Aortic smooth muscle cell (primary cell): ENCODE measurements around the gene APOL1. TPM values are rescaled to one million over a fixed set of nuclear protein-coding genes. Genes with fewer than 3 reads are reported as not detected.

Experiments
- total RNA-seq: library from RNA; depleted of rRNA; stranded (reverse); fragments of >200 nt; gene quantifications from 2 replicates; pipeline ENCODE4 v1.2.3, GENCODE V29; 2014

Gene APOL1
- total RNA-seq, result 39.0 and 42.4 TPM in 2 replicates

GRCh38 chr22:36252754-36253522 lies at the start of gene APOL1:
APOL1 (plus strand) TSS chr22:36253133; CDS start chr22:36254956, 1,823 bp downstream.

GRCh38 chr22:36239401-36240171 lies 13.3 kb upstream of the APOL1 start, which contains the start of gene APOL2:
APOL2 (minus strand) TSS chr22:36239527; CDS start chr22:36233162, 6,365 bp downstream.

Other genes starting within 250 kb of the APOL1 start
- 153 and 169 TPM in 2 replicates for gene RBFOX2, start 224.3 kb upstream of the APOL1 start, total RNA-seq
- 34.0 and 35.8 TPM in 2 replicates for gene APOL3, start 92.4 kb upstream of the APOL1 start, total RNA-seq
- 0.13 and 0.37 TPM in 2 replicates for gene APOL4, start 51.3 kb upstream of the APOL1 start, total RNA-seq
- 57.7 and 57.8 TPM in 2 replicates for gene APOL2, start 13.6 kb upstream of the APOL1 start, total RNA-seq
- gene MYH9, start 134.8 kb downstream of the APOL1 start, total RNA-seq, result 762 and 873 TPM in 2 replicates
- 27.7 and 29.9 TPM in 2 replicates for gene TXN2, start 228.5 kb downstream of the APOL1 start, total RNA-seq